ENCODE data around the gene HBZ. TPM values are rescaled to one million over a fixed set of nuclear protein-coding genes. Genes with fewer than 3 reads are reported as not detected.

HBZ gene
- total RNA-seq, 6 experiments from 2014 or later: not detected

DNA sequence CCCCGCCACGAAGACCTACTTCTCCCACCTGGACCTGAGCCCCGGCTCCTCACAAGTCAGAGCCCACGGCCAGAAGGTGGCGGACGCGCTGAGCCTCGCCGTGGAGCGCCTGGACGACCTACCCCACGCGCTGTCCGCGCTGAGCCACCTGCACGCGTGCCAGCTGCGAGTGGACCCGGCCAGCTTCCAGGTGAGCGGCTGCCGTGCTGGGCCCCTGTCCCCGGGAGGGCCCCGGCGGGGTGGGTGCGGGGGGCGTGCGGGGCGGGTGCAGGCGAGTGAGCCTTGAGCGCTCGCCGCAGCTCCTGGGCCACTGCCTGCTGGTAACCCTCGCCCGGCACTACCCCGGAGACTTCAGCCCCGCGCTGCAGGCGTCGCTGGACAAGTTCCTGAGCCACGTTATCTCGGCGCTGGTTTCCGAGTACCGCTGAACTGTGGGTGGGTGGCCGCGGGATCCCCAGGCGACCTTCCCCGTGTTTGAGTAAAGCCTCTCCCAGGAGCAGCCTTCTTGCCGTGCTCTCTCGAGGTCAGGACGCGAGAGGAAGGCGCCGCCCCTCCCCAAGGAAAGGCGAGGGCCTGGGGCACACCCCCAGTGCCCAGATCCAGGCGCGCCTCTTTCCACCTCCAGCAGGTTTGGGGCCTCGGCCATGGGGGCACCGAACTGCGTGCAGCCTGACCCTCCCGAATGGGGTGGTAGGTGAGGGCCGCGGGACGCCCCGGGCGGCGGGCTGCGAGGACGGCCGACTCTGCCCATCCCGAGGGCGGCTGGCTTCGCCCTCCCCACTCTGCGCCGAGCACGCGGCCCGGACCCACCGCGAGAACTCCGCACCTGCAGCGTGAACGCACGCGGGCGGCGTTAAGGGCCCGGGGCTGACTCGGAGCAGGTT is 28.5 kb downstream of the HBZ start:
- H3K4me3 Mint-ChIP-seq: peak overlapping the region; percentile 63
- DNase-seq: peak; percentile 46
- H3K27me3 Mint-ChIP-seq (ENCODE audit: insufficient read depth): peaks cover 12% of the 10 kb centered on the region
- peaks cover 5% of the 10 kb centered on the region; the same call in 1 of the 2 replicates for H3K4me1 Mint-ChIP-seq (ENCODE audit: low read depth)
- 0 out of 2 replicates have a peak, but pooled peaks cover 4% of the 10 kb centered on the region for H3K36me3 Mint-ChIP-seq (ENCODE audit: low read depth)
- H3K9me3 Mint-ChIP-seq: no peaks in the 10 kb centered on the region
- H3K27ac Mint-ChIP-seq: no peak overlapping the region
- no peak for TF ChIP-seq CTCF (IDR thresholded peaks at IDR 0.05)

- TF ChIP-seq CTCF (IDR thresholded peaks at IDR 0.05): peak; percentile 99
- no peak overlapping the region for H3K27ac Mint-ChIP-seq
- peaks cover 5% of the 10 kb centered on the region; the same call in 1 of the 2 replicates for H3K4me1 Mint-ChIP-seq (ENCODE audit: low read depth)
- 0 out of 2 replicates have a peak, but pooled peaks cover 4% of the 10 kb centered on the region for H3K36me3 Mint-ChIP-seq (ENCODE audit: low read depth)
- peaks cover 12% of the 10 kb centered on the region for H3K27me3 Mint-ChIP-seq (ENCODE audit: insufficient read depth)
- DNase-seq: no peak
- no peaks in the 10 kb centered on the region for H3K9me3 Mint-ChIP-seq
- peak overlapping the region; percentile 24; the same call in 1 of the 2 replicates for H3K4me3 Mint-ChIP-seq
Measured at GRCh38 chr16:181565-182021, 29.1 kb downstream of the HBZ start.

GRCh38 chr16:183005-183404 is 30.6 kb downstream of the HBZ start:
- no peak for TF ChIP-seq CTCF (IDR thresholded peaks at IDR 0.05)
- Mint-ChIP-seq H3K4me1 (ENCODE audit: low read depth) (no peaks in the 10 kb centered on the region), H3K9me3 (no peaks in the 10 kb centered on the region), H3K36me3 (ENCODE audit: low read depth) (peaks cover 8% of the 10 kb centered on the region; the same call in 1 of the 2 replicates), H3K27me3 (ENCODE audit: insufficient read depth) (peaks cover 6% of the 10 kb centered on the region), H3K27ac (no peak overlapping the region), H3K4me3 (no peak overlapping the region)
- no peak for DNase-seq

DNA sequence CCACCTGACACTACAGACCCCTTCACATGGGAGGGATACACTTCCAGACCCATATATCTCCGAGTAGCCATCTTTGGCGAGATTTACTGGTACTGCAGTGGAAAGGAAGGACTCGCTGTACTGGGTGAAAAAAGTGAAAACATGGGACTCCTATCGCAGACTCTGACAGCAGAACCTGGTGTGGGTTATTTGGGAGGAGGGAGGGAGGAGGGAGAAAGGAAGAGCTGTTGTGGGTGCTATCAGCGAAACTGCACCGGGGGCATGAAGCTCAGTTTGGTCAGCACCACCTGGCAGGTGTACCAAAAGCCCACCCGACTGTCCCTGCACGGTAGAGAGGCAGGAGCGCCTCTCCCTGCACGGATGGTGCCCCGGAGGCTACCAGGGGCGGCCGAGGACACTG is 32.8 kb downstream of the HBZ start:
- Mint-ChIP-seq H3K9me3 (no peaks in the 10 kb centered on the region), H3K27ac (no peak overlapping the region), H3K4me3 (no peak overlapping the region), H3K27me3 (ENCODE audit: insufficient read depth) (peaks cover 2% of the 10 kb centered on the region; the same call in 1 of the 2 replicates), H3K4me1 (ENCODE audit: low read depth) (no peaks in the 10 kb centered on the region), H3K36me3 (ENCODE audit: low read depth) (peaks cover 21% of the 10 kb centered on the region; the same call in 1 of the 2 replicates)
- TF ChIP-seq CTCF (IDR thresholded peaks at IDR 0.05): no peak
- no peak for DNase-seq

DNA sequence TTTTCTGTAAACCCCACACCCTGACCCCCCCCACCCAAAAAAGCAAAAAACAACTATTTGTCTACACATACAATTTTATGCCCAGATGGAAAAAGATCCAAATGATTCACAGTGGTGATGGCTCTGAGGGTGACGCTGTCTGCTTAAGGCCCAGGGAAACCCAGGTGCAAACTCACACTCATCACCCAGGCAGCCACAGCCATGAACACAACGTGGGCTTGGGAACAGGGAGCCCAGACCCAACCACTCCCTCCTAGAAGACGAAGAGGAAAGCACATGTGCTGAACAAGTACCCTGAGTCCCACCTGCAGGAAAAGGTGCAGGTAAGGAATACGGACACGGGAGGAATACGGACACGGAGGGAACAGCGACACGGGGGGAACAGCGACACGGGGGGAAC is 33.2 kb downstream of the HBZ start:
- no peak for DNase-seq
- Mint-ChIP-seq H3K36me3 (ENCODE audit: low read depth) (peaks cover 21% of the 10 kb centered on the region; the same call in 1 of the 2 replicates), H3K27me3 (ENCODE audit: insufficient read depth) (peaks cover 2% of the 10 kb centered on the region; the same call in 1 of the 2 replicates), H3K4me3 (no peak overlapping the region), H3K27ac (no peak overlapping the region), H3K4me1 (ENCODE audit: low read depth) (no peaks in the 10 kb centered on the region), H3K9me3 (no peaks in the 10 kb centered on the region)
- TF ChIP-seq CTCF (IDR thresholded peaks at IDR 0.05): no peak

Data from HFFc6 (cell line).